Fibroblast of lung (primary cell): ENCODE measurements around the gene SMCO2.

Source experiments
- CTCF ChIP-seq, 2 donors: IDR thresholded peaks in 1 of 2; conservative IDR thresholded peaks in 1 of 2; 1 replicate in 1 of 2; 2 replicates in 1 of 2; pipeline ENCODE4 v1.5.1; 2011 to 2012; ENCODE audit warnings: low read length in 2 of 2, control low read depth in 1 of 2, inconsistent platforms in 1 of 2, low read depth in 1 of 2, mild to moderate bottlenecking in 1 of 2
- EZH2 ChIP-seq: IDR thresholded peaks from 2 replicates; pipeline ENCODE4 v1.5.1; 2012; ENCODE audit warnings: low read length, control low read depth, mild to moderate bottlenecking; ENCODE audit errors: missing control alignments

GRCh38 chr12:27528788-27529187 is 82.3 kb downstream of the SMCO2 start:
- no peak for TF ChIP-seq EZH2
- no peak for TF ChIP-seq CTCF (conservative IDR thresholded peaks at IDR 0.05 in 1 of 2, IDR thresholded peaks at IDR 0.05 in 1 of 2; ENCODE audit: low read depth in 1 of 2, low read length in 2 of 2)
